Neural cell (in vitro differentiated cells): ENCODE data around the gene PACSIN2. TPM values are rescaled to one million over a fixed set of nuclear protein-coding genes. Genes with fewer than 3 reads are reported as not detected.

Experiments
- H2AFZ ChIP-seq: fragments of 200-600, 300-800 bp; sonication (generic), shearing (Covaris generic); 2 replicates; pipeline ENCODE4 v1.6.0; 2014; ENCODE audit warnings: low read depth, mild to moderate bottlenecking, antibody characterized with exemption, low read length, moderate library complexity
- H3F3A ChIP-seq: fragments of 200-600 bp; shearing (Covaris generic); 2 replicates; pipeline ENCODE4 v1.6.1; 2016; ENCODE audit warnings: mild to moderate bottlenecking, moderate library complexity, mixed read lengths, antibody characterized with exemption, low read length; ENCODE audit not compliant: insufficient read depth, poor library complexity, severe bottlenecking
- H3K27ac ChIP-seq: fragments of 200-600, 300-800 bp; sonication (generic), shearing (Covaris generic); 2 replicates; pipeline ENCODE4 v1.5.1; 2014; ENCODE audit warnings: mild to moderate bottlenecking, low read length, moderate library complexity
- H3K27me3 ChIP-seq: fragments of 300-800, 200-600 bp; sonication (generic), shearing (Covaris generic); 2 replicates; pipeline ENCODE4 v1.6.0; 2014; ENCODE audit warnings: mild to moderate bottlenecking, low read depth, low read length, moderate library complexity; ENCODE audit not compliant: insufficient read depth
- H3K36me3 ChIP-seq: fragments of 300-800, 200-600 bp; sonication (generic), shearing (Covaris generic); 2 replicates; pipeline ENCODE4 v1.5.1; 2014; ENCODE audit warnings: mild to moderate bottlenecking, antibody characterized with exemption, low read length, moderate library complexity; ENCODE audit not compliant: insufficient read depth
- H3K4me2 ChIP-seq: fragments of 300-800, 200-600 bp; sonication (generic), shearing (Covaris generic); 2 replicates; pipeline ENCODE4 v1.6.0; 2014; ENCODE audit warnings: mild to moderate bottlenecking, low read length
- H3K4me3 ChIP-seq: fragments of 300-800, 200-600 bp; sonication (generic), shearing (Covaris generic); 2 replicates; pipeline ENCODE4 v1.5.1; 2014; ENCODE audit warnings: mild to moderate bottlenecking, low read length, moderate library complexity
- H3K79me2 ChIP-seq: fragments of 200-600 bp; shearing (Covaris generic); replicated peaks from 2 replicates; pipeline ENCODE4 v1.6.0; 2014; ENCODE audit warnings: mild to moderate bottlenecking, low read length, moderate library complexity; ENCODE audit not compliant: insufficient read depth
- H3K9ac ChIP-seq: fragments of 300-800, 200-600 bp; sonication (generic), shearing (Covaris generic); 2 replicates; pipeline ENCODE4 v1.6.1; 2016; ENCODE audit warnings: mild to moderate bottlenecking, low read length, mixed read lengths
- H3K9me2 ChIP-seq: fragments of 200-600 bp; shearing (Covaris generic); 2 replicates; pipeline ENCODE4 v1.6.1; 2016; ENCODE audit warnings: mild to moderate bottlenecking, low read length, mixed read lengths; ENCODE audit not compliant: insufficient read depth
- H3K9me3 ChIP-seq: fragments of 200-600, 300-800 bp; sonication (generic), shearing (Covaris generic); 2 replicates; pipeline ENCODE4 v1.6.1; 2016; ENCODE audit warnings: mild to moderate bottlenecking, mixed run types, low read length, moderate library complexity, mixed read lengths
- H4K20me1 ChIP-seq: fragments of 200-600 bp; shearing (Covaris generic); 2 replicates; pipeline ENCODE4 v1.6.1; 2016; ENCODE audit warnings: mild to moderate bottlenecking, mixed run types; ENCODE audit not compliant: insufficient read depth
- EP300 ChIP-seq: fragments of 450-650 bp; conservative IDR thresholded peaks from 2 replicates; pipeline ENCODE4 v1.6.1; 2014; ENCODE audit warnings: antibody characterized with exemption, mild to moderate bottlenecking, moderate library complexity; ENCODE audit not compliant: poor library complexity, severe bottlenecking
- EZH2 ChIP-seq: fragments of 200-600, 300-800 bp; shearing (Covaris generic), sonication (generic); IDR thresholded peaks from 2 replicates; pipeline ENCODE4 v1.6.1; 2014; ENCODE audit warnings: antibody characterized with exemption, low read length, borderline replicate concordance, mild to moderate bottlenecking; ENCODE audit not compliant: insufficient read depth, poor library complexity, severe bottlenecking
- MXI1 ChIP-seq: fragments of 450-650 bp; conservative IDR thresholded peaks from 2 replicates; pipeline ENCODE4 v1.6.1; 2014; ENCODE audit warnings: antibody characterized with exemption, mild to moderate bottlenecking; ENCODE audit not compliant: poor library complexity, severe bottlenecking
- POLR2AphosphoS5 ChIP-seq: IDR thresholded peaks from 2 replicates; pipeline ENCODE4 v1.6.1; 2012
- RAD21 ChIP-seq: fragments of 450-650 bp; conservative IDR thresholded peaks from 2 replicates; pipeline ENCODE4 v1.6.1; 2014; ENCODE audit warnings: antibody characterized with exemption, mild to moderate bottlenecking, moderate library complexity
- SMC3 ChIP-seq: fragments of 450-650 bp; conservative IDR thresholded peaks from 2 replicates; pipeline ENCODE4 v1.6.1; 2014; ENCODE audit warnings: antibody characterized with exemption, mild to moderate bottlenecking, moderate library complexity; ENCODE audit not compliant: poor library complexity
- TAF1 ChIP-seq: IDR thresholded peaks from 2 replicates; pipeline ENCODE4 v1.6.1; 2012; ENCODE audit warnings: low read depth
- polyA plus RNA-seq: library from polyadenylated mRNA; depleted of rRNA; stranded (reverse); fragments of >200 nt; gene quantifications from 2 replicates; pipeline ENCODE4 v1.2.3, GENCODE V29; 2014
- TF ChIP-seq, protein P1 (sequence below): fragments of 450-650 bp; IDR thresholded peaks from 2 replicates; pipeline ENCODE4 v1.5.1; 2014; ENCODE audit warnings: antibody characterized with exemption, mild to moderate bottlenecking, moderate library complexity; ENCODE audit not compliant: poor library complexity, severe bottlenecking
- TF ChIP-seq, protein P2 (sequence below): IDR thresholded peaks from 2 replicates; pipeline ENCODE4 v1.6.1; 2012; ENCODE audit warnings: borderline replicate concordance

PACSIN2 gene
- polyA plus RNA-seq, 1 donor from 2014 or later = 47.2 TPM

DNA sequence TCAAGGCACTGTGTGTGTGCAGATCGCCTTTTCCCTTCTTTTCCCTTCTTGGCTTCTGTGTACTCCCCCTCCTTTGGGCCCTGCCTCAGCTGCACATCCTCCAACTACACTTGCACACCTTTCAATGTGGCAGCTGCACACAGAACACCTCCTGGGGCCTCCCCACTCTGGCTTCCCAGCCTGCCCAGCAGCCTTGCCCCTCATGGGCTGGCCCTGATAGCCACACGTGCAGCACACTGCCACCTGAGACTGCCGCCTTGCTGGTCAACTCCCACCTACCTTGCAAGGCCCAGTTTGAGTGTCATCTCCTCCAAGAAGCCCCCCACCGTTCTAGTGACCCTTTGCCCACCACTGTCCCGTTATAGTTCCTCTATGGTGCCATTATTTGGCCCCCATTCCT, 80.6 kb downstream of the PACSIN2 start:
- no peaks in the 10 kb centered on the region for H3K27me3 ChIP-seq
- no peak overlapping the region for H2AFZ ChIP-seq
- no peak for TF ChIP-seq EP300
- TF ChIP-seq MXI1 = no peak
- TF ChIP-seq TAF1 = no peak
- no peak for TF ChIP-seq POLR2AphosphoS5
- TF ChIP-seq, protein P1, sequence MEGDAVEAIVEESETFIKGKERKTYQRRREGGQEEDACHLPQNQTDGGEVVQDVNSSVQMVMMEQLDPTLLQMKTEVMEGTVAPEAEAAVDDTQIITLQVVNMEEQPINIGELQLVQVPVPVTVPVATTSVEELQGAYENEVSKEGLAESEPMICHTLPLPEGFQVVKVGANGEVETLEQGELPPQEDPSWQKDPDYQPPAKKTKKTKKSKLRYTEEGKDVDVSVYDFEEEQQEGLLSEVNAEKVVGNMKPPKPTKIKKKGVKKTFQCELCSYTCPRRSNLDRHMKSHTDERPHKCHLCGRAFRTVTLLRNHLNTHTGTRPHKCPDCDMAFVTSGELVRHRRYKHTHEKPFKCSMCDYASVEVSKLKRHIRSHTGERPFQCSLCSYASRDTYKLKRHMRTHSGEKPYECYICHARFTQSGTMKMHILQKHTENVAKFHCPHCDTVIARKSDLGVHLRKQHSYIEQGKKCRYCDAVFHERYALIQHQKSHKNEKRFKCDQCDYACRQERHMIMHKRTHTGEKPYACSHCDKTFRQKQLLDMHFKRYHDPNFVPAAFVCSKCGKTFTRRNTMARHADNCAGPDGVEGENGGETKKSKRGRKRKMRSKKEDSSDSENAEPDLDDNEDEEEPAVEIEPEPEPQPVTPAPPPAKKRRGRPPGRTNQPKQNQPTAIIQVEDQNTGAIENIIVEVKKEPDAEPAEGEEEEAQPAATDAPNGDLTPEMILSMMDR = no peak
- TF ChIP-seq RAD21 = no peak
- TF ChIP-seq EZH2 = no peak
- TF ChIP-seq, protein P2, sequence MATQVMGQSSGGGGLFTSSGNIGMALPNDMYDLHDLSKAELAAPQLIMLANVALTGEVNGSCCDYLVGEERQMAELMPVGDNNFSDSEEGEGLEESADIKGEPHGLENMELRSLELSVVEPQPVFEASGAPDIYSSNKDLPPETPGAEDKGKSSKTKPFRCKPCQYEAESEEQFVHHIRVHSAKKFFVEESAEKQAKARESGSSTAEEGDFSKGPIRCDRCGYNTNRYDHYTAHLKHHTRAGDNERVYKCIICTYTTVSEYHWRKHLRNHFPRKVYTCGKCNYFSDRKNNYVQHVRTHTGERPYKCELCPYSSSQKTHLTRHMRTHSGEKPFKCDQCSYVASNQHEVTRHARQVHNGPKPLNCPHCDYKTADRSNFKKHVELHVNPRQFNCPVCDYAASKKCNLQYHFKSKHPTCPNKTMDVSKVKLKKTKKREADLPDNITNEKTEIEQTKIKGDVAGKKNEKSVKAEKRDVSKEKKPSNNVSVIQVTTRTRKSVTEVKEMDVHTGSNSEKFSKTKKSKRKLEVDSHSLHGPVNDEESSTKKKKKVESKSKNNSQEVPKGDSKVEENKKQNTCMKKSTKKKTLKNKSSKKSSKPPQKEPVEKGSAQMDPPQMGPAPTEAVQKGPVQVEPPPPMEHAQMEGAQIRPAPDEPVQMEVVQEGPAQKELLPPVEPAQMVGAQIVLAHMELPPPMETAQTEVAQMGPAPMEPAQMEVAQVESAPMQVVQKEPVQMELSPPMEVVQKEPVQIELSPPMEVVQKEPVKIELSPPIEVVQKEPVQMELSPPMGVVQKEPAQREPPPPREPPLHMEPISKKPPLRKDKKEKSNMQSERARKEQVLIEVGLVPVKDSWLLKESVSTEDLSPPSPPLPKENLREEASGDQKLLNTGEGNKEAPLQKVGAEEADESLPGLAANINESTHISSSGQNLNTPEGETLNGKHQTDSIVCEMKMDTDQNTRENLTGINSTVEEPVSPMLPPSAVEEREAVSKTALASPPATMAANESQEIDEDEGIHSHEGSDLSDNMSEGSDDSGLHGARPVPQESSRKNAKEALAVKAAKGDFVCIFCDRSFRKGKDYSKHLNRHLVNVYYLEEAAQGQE = no peak
- no peak for TF ChIP-seq SMC3
- H3K9ac ChIP-seq = no peak overlapping the region
- H3K4me2 ChIP-seq = no peak overlapping the region
- H4K20me1 ChIP-seq = no peaks in the 10 kb centered on the region
- no peaks in the 10 kb centered on the region for H3K36me3 ChIP-seq
- H3K27ac ChIP-seq = no peak overlapping the region
- H3K9me3 ChIP-seq = no peaks in the 10 kb centered on the region
- no peak overlapping the region for H3K4me3 ChIP-seq
- H3F3A ChIP-seq = no peaks in the 10 kb centered on the region
- H3K9me2 ChIP-seq = no peaks in the 10 kb centered on the region
- H3K79me2 ChIP-seq = no peaks in the 10 kb centered on the region

DNA sequence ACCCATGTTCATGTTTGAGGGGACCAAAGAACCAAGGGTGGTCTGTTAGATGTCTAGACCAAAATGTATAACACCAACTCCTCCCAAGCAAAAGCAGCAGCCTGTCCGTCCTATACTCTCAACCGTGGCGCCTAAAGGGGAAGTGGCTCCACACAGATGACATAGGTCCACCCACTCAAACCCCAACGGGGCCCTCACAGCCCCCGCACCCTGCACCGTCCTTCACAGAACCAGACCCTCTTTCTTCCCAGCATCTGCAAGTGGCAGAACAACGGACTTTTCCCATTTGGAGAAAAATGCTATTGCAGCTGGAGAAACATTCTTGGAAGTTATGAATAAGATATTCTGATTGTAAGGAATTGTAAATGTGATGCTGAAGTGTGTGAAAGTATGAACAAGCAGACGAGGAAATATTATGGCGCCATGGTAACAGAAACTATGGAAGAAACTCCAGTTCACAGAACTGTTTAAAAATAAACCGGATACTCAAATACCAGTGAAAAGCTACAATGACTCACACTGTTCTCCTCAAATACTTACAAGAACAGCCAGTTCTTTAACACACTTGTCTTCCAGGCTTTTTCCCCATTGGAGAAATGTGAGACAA, 81.4 kb downstream of the PACSIN2 start:
- no peaks in the 10 kb centered on the region for H3K27me3 ChIP-seq
- no peak overlapping the region for H3K27ac ChIP-seq
- no peaks in the 10 kb centered on the region for H3K9me2 ChIP-seq
- H3K9ac ChIP-seq = no peak overlapping the region
- H3F3A ChIP-seq = no peaks in the 10 kb centered on the region
- H3K79me2 ChIP-seq = no peaks in the 10 kb centered on the region
- H3K9me3 ChIP-seq = no peaks in the 10 kb centered on the region
- H4K20me1 ChIP-seq = no peaks in the 10 kb centered on the region
- TF ChIP-seq, protein P1 = no peak
- TF ChIP-seq SMC3 (no peak), EZH2 (no peak), MXI1 (no peak), TAF1 (no peak), POLR2AphosphoS5 (no peak), EP300 (no peak), RAD21 (no peak)
- TF ChIP-seq, protein P2 = no peak
- no peak overlapping the region for H3K4me3 ChIP-seq
- H2AFZ ChIP-seq = no peak overlapping the region
- H3K4me2 ChIP-seq = no peak overlapping the region
- no peaks in the 10 kb centered on the region for H3K36me3 ChIP-seq
